ENCODE measurements around the gene GRM4. TPM values are rescaled to one million over a fixed set of nuclear protein-coding genes. Genes with fewer than 3 reads are reported as not detected.

GRM4 gene
- total and polyA plus RNA-seq, 10 of the 15 experiments (the other 5 are each of a cell fraction or from before 2014, with no cell fraction given), result 0.01 to 0.31 (median 0.05) TPM; not detected in 2

- TF ChIP-seq NFXL1 (IDR thresholded peaks at IDR 0.05; ENCODE audit: borderline replicate concordance), result no peak
- no peak for TF ChIP-seq BRCA1 (IDR thresholded peaks at IDR 0.05; ENCODE audit: low read depth, low read length)
- TF ChIP-seq SMAD1 (IDR thresholded peaks at IDR 0.05; ENCODE audit: low read depth, partially characterized antibody), result no peak
- TF ChIP-seq NR2F1 (conservative IDR thresholded peaks at IDR 0.05), result no peak
- TF ChIP-seq MXI1 (IDR thresholded peaks at IDR 0.05; ENCODE audit: low read depth, low read length), result no peak
Observed at GRCh38 chr6:34110610-34111009, 35.3 kb downstream of the GRM4 start (continued).

DNA sequence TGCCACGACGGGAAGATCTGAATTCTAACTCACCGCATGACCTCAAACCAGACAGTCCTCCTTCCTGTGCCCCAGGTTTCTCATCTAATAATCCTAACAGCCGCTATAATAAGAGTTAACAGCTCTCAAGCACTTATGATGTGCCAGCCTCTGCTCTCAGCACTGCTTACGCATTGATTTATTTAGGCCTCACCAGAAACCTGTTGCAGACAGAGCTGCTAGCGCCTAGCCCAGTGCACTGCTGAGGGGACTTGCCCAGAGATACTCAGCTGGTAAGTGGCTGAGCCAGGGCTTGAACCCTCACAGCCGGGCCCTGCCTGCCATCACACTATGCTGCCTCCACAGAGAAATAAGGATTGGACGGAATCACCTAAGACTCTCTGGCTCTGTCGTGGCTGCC, 37.7 kb downstream of the GRM4 start:
- H3K4me1 ChIP-seq (ENCODE audit: control insufficient read depth, insufficient read depth, low read length), result no peaks in the 10 kb centered on the region
- no peak overlapping the region for H3K4me2 ChIP-seq (ENCODE audit: control insufficient read depth, insufficient read depth)
- no TSS peak for BruUV-seq (replicated peaks)
- H3K36me3 ChIP-seq (ENCODE audit: control insufficient read depth in 2 of 2, insufficient read depth in 2 of 2, low read length in 1 of 2), result no peaks in the 10 kb centered on the region
- H3K9ac ChIP-seq (ENCODE audit: control insufficient read depth, insufficient read depth, low read length), result no peak overlapping the region
- FAIRE-seq (no peak), DNase-seq (ENCODE audit: low read depth, low spot score) (no peak), ATAC-seq (no peak)
- ChIA-PET CTCF (no interaction called here), SMC1A (ENCODE audit: uncharacterized antibody, unreplicated experiment) (no interaction called here), RAD21 (ENCODE audit: unreplicated experiment) (no interaction called here), POLR2A (no interaction called here)
- no peaks in the 10 kb centered on the region for H4K20me1 ChIP-seq (ENCODE audit: control insufficient read depth, insufficient read depth)
- no peak overlapping the region for H2AFZ ChIP-seq (ENCODE audit: control insufficient read depth, low read depth, low read length)
- H3K4me3 ChIP-seq, result no peak overlapping the region
- H3K79me2 ChIP-seq (ENCODE audit: control insufficient read depth, insufficient read depth, low read length), result no peaks in the 10 kb centered on the region
- intact Hi-C loops (cut with micrococcal nuclease; ENCODE audit: unreplicated experiment), result no loop called here
- 31% methylated on average over 9 of the region's 9 CpGs for WGBS (ENCODE audit: insufficient coverage, insufficient replicate concordance, low lambda C conversion rate, missing lambda C conversion rate)
- no peaks in the 10 kb centered on the region for H3K9me3 ChIP-seq (replicated peaks; ENCODE audit: control insufficient read depth, insufficient read depth, low read length)
- H3K27me3 ChIP-seq (replicated peaks in 1 of 2; ENCODE audit: control insufficient read depth in 2 of 2, insufficient read depth in 2 of 2, low read length in 1 of 2), result peaks cover 0 to 8% of the 10 kb centered on the region in 2 experiments; a peak in 3 of 4 replicates
- in situ Hi-C loops (cut with MboI), result no loop called here
- no peak overlapping the region for H3K27ac ChIP-seq (ENCODE audit: control insufficient read depth, insufficient read depth)
- no peak for TF ChIP-seq SIX5 (IDR thresholded peaks at IDR 0.05; ENCODE audit: low read depth, low read length, severe bottlenecking)
- TF ChIP-seq ZNF207 (IDR thresholded peaks at IDR 0.05; ENCODE audit: borderline replicate concordance), result no peak
- no peak for TF ChIP-seq CREB1 (IDR thresholded peaks at IDR 0.05; ENCODE audit: low read depth)
- TF ChIP-seq MAX (IDR thresholded peaks at IDR 0.05; ENCODE audit: low read depth, low read length), result no peak
- no peak for TF ChIP-seq CBX3 (IDR thresholded peaks at IDR 0.05; ENCODE audit: borderline replicate concordance, low read depth)
- no peak for TF ChIP-seq NR2C1 (IDR thresholded peaks at IDR 0.05)
- TF ChIP-seq SRF (IDR thresholded peaks at IDR 0.05; ENCODE audit: low read depth in 2 of 2, low read length in 2 of 2), result no peak
- TF ChIP-seq MEF2B (IDR thresholded peaks at IDR 0.05; ENCODE audit: partially characterized antibody, poor library complexity, severe bottlenecking), result no peak
- TF ChIP-seq NFXL1 (IDR thresholded peaks at IDR 0.05; ENCODE audit: borderline replicate concordance), result no peak
- no peak for TF ChIP-seq CEBPB (IDR thresholded peaks at IDR 0.05; ENCODE audit: borderline replicate concordance in 1 of 2, low read depth in 2 of 2, low read length in 2 of 2)
- no peak for TF ChIP-seq CBX5 (IDR thresholded peaks at IDR 0.05; ENCODE audit: low read depth)
- TF ChIP-seq, protein P1, sequence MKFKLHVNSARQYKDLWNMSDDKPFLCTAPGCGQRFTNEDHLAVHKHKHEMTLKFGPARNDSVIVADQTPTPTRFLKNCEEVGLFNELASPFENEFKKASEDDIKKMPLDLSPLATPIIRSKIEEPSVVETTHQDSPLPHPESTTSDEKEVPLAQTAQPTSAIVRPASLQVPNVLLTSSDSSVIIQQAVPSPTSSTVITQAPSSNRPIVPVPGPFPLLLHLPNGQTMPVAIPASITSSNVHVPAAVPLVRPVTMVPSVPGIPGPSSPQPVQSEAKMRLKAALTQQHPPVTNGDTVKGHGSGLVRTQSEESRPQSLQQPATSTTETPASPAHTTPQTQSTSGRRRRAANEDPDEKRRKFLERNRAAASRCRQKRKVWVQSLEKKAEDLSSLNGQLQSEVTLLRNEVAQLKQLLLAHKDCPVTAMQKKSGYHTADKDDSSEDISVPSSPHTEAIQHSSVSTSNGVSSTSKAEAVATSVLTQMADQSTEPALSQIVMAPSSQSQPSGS (IDR thresholded peaks at IDR 0.05; ENCODE audit: low read length), result no peak
- TF ChIP-seq CHD1 (IDR thresholded peaks at IDR 0.05; ENCODE audit: low read depth, low read length), result no peak
- no peak for TF ChIP-seq MTA3 (IDR thresholded peaks at IDR 0.05; ENCODE audit: borderline replicate concordance, low read length)
- TF ChIP-seq BACH1 (IDR thresholded peaks at IDR 0.05; ENCODE audit: borderline replicate concordance), result no peak
- TF ChIP-seq YBX1 (IDR thresholded peaks at IDR 0.05), result no peak
- no peak for TF ChIP-seq KDM1A (IDR thresholded peaks at IDR 0.05; ENCODE audit: borderline replicate concordance)

Data from GM12878 (cell line).